ENCODE measurements around the gene CCDC15. TPM values are rescaled to one million over a fixed set of nuclear protein-coding genes. Genes with fewer than 3 reads are reported as not detected.
"Not testable (repeated sequence)": the region's sequence is repeated elsewhere in the genome, so short reads cannot be mapped to it uniquely, and the experiment has no call there.

The CCDC15 gene
- total RNA-seq, 2 donors from 2014 or later = 2.7 to 6.8 TPM

DNA sequence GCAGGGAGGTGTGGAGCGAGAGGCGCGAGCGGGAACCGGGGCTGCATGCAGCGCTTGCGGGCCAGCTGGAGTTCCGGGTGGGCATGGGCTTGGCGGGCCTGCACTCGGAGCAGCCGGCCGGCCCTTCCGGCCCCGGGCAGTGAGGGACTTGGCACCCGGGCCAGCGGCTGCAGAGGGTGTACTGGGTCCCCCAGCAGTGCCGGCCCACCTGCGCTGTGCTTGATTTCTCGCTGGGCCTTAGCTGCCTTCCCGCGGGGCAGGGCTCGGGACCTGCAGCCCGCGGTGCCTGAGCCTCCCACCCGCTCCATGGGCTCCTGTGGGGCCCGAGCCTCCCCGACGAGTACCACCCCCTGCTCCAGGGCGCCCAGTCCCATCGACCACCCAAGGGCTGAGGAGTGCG lies 135.5 kb downstream of the CCDC15 start:
- ATAC-seq = not testable (repeated sequence)

DNA sequence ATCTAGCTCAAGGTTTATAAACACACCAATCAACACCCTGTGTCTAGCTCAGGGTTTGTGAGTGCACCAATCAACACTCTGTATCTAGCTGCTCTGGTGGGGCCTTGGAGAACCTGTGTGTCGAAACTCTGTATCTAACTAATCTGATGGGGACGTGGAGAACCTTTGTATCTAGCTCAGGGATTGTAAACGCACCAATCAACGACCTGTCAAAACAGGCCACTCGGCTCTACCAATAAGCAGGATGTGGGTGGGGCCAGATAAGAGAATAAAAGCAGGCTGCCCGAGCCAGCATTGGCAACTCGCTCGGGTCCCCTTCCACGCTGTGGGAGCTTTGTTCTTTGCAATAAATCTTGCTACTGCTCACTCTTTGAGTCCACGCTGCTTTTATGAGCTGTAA lies 136.1 kb downstream of the CCDC15 start:
- not testable (repeated sequence) for H3K9me3 Mint-ChIP-seq; H3K27ac Mint-ChIP-seq; DNase-seq (ENCODE audit: low spot score); H3K27me3 Mint-ChIP-seq; H3K4me1 Mint-ChIP-seq (ENCODE audit: low read depth in 2 of 2); H3K4me3 Mint-ChIP-seq; H3K36me3 Mint-ChIP-seq; ATAC-seq

More for the DNA sequence above, 135.5 kb downstream of the CCDC15 start:
- not testable (repeated sequence) for H3K36me3 Mint-ChIP-seq; DNase-seq (ENCODE audit: low spot score); H3K4me3 Mint-ChIP-seq; H3K4me1 Mint-ChIP-seq (ENCODE audit: low read depth in 2 of 2); H3K27ac Mint-ChIP-seq; H3K9me3 Mint-ChIP-seq; H3K27me3 Mint-ChIP-seq

DNA sequence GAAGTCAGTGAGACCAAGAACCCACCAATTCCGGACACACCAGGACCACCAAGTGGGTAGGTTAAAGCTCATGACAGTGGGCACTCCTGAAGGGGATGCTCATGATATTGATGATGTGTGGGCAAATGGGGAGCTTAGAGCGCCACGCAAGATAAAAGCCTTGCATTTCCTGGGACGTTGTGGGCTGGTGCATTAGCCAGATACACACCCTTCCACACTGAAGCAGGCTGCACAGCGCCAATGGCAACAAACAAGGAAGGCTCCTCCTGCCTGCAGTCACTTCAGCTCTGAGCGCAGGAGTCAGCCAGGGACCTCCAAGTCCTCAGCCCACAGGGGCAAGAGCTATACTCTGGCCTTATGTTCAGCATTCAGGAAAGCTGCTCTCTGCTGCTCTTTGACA lies 136.8 kb downstream of the CCDC15 start:
- Mint-ChIP-seq H3K4me3 (no peak overlapping the region), H3K9me3 (no peaks in the 10 kb centered on the region), H3K4me1 (ENCODE audit: low read depth in 2 of 2) (peaks cover 0 to 4% of the 10 kb centered on the region in 2 donors), H3K27me3 (no peaks in the 10 kb centered on the region), H3K27ac (no peak overlapping the region), H3K36me3 (no peaks in the 10 kb centered on the region)
- DNase-seq (ENCODE audit: low spot score) (no peak), ATAC-seq (no peak)

Other genes with a start within 250 kb of the CCDC15 start
- gene NRGN, start 214.3 kb upstream of the CCDC15 start, total RNA-seq = 1 to 10 TPM in 1 of 2 donors, under 1 TPM in 1; 0.57 to 5.4 TPM
- gene VSIG2, start 201.9 kb upstream of the CCDC15 start, total RNA-seq = not detected
- gene ESAM, start 191.9 kb upstream of the CCDC15 start, total RNA-seq = 1 to 10 TPM in 1 of 2 donors, under 1 TPM in 1; 0.17 to 1.4 TPM
- gene MSANTD2, start 153.8 kb upstream of the CCDC15 start, total RNA-seq = 10 to 100 TPM; 10.5 to 20.4 TPM
- 1 to 10 TPM; 5.3 to 7.9 TPM for gene ROBO3, start 88.8 kb upstream of the CCDC15 start, total RNA-seq
- not detected for gene ROBO4, start 56.3 kb upstream of the CCDC15 start, total RNA-seq
- gene HEPN1, start 35.0 kb upstream of the CCDC15 start, total RNA-seq = not detected
- gene HEPACAM, start 18.2 kb upstream of the CCDC15 start, total RNA-seq = not detected
- 1 to 10 TPM in 1 of 2 donors, under 1 TPM in 1; 0.36 to 1.0 TPM for gene SLC37A2, start 109.1 kb downstream of the CCDC15 start, total RNA-seq
- 10 to 100 TPM; 14.2 to 19.7 TPM for gene TMEM218, start 157.4 kb downstream of the CCDC15 start, total RNA-seq
- not detected for gene PKNOX2, start 210.5 kb downstream of the CCDC15 start, total RNA-seq

Data from natural killer cell treated with Interleukin-12 subunit alpha and Interleukin-12 subunit beta and Interleukin-15 and Interleukin-18, amount 100 ng/mL, for 72 hours (primary cell).